H1 (cell line): ENCODE data around the gene CDC42.

Source experiments
- CBX5 ChIP-seq: fragments of 300-800, 300-1000 bp; sonication (generic); IDR thresholded peaks from 2 replicates; pipeline ENCODE4 v1.7.1; 2016; ENCODE audit warnings: antibody characterized with exemption, low read length, low read depth
- CTCF ChIP-seq, 3 experiments: IDR thresholded peaks; 1 replicate in 2 of 3; 2 replicates in 1 of 3; pipeline versions ENCODE4 v1.5.1 to v1.6.1; 2011; ENCODE audit warnings: low read length in 3 of 3, mild to moderate bottlenecking in 3 of 3, inconsistent platforms in 2 of 3, low read depth in 1 of 3, moderate library complexity in 1 of 3; ENCODE audit not compliant: insufficient read depth in 1 of 3; ENCODE audit errors: control extremely low read depth in 1 of 3
- JUN ChIP-seq: IDR thresholded peaks from 2 replicates; pipeline ENCODE4 v1.6.1; 2011; ENCODE audit warnings: low read depth, mild to moderate bottlenecking, improper control_type of control experiment, low read length
- MAX ChIP-seq: IDR thresholded peaks from 2 replicates; pipeline ENCODE4 v1.6.1; 2012; ENCODE audit warnings: inconsistent platforms
- POLR2A ChIP-seq, 2 experiments: IDR thresholded peaks; 1 replicate in 1 of 2; 2 replicates in 1 of 2; pipeline ENCODE4 v1.6.1; 2011; ENCODE audit warnings: low read depth in 2 of 2, low read length in 2 of 2, mild to moderate bottlenecking in 2 of 2; ENCODE audit errors: control extremely low read depth in 1 of 2
- USF2 ChIP-seq: IDR thresholded peaks from 2 replicates; pipeline ENCODE4 v1.6.1; 2011; ENCODE audit warnings: low read length, improper control_type of control experiment

- no peak for TF ChIP-seq POLR2A (IDR thresholded peaks at IDR 0.05; ENCODE audit: control extremely low read depth in 1 of 2, low read depth in 2 of 2, low read length in 2 of 2)
- TF ChIP-seq CTCF (IDR thresholded peaks at IDR 0.05; ENCODE audit: control extremely low read depth in 1 of 3, insufficient read depth in 1 of 3, low read depth in 1 of 3, low read length in 3 of 3): no peak
- no peak for TF ChIP-seq USF2
- no peak for TF ChIP-seq CBX5
- no peak for TF ChIP-seq JUN
- TF ChIP-seq MAX: no peak
Observed at GRCh38 chr1:22045604-22046228, 6.8 kb upstream of the CDC42 start.
